DND-41 (cell line): ENCODE data around the gene SH3BP1.
"Not testable (repeated sequence)": the region's sequence is repeated elsewhere in the genome, so short reads cannot be mapped to it uniquely, and the experiment has no call there.

Experiments
- CTCF ChIP-seq: IDR thresholded peaks from 2 replicates; pipeline ENCODE4 v1.5.1; 2012; ENCODE audit warnings: borderline replicate concordance, low read length, moderate library complexity, mild to moderate bottlenecking; ENCODE audit not compliant: poor library complexity, severe bottlenecking; ENCODE audit errors: extremely low read depth
- EZH2 ChIP-seq: IDR thresholded peaks from 3 replicates; pipeline ENCODE4 v1.6.1; 2012; ENCODE audit warnings: borderline replicate concordance, low read depth, mild to moderate bottlenecking, moderate library complexity, low read length, inconsistent platforms; ENCODE audit not compliant: severe bottlenecking

GRCh38 chr22:37591081-37591480 is 48.4 kb upstream of the SH3BP1 start:
- not testable (repeated sequence) for TF ChIP-seq CTCF, EZH2
